Trophoblast cell (in vitro differentiated cells and primary cell): ENCODE data around the gene HPSE2.

Experiments used
- DNase-seq, 2 donors: peaks; one replicate each; pipeline ENCODE4 v3.0.0-alpha.2; 2016
- H2AFZ ChIP-seq: 2 replicates; pipeline ENCODE4 v1.6.1; 2013; ENCODE audit warnings: low read length, moderate library complexity, mild to moderate bottlenecking; ENCODE audit not compliant: insufficient read depth, poor library complexity
- H2AK5ac ChIP-seq: 2 replicates; pipeline ENCODE4 v1.6.1; 2013; ENCODE audit warnings: mild to moderate bottlenecking, low read length
- H2BK120ac ChIP-seq: 2 replicates; pipeline ENCODE4 v1.6.1; 2013; ENCODE audit warnings: low read length, mild to moderate bottlenecking, moderate library complexity; ENCODE audit not compliant: insufficient read depth, poor library complexity
- H2BK12ac ChIP-seq: 2 replicates; pipeline ENCODE4 v1.6.1; 2013; ENCODE audit warnings: mild to moderate bottlenecking, low read length, moderate library complexity
- H2BK5ac ChIP-seq: 2 replicates; pipeline ENCODE4 v1.6.1; 2013; ENCODE audit warnings: low read length, low read depth, moderate library complexity, mild to moderate bottlenecking; ENCODE audit not compliant: poor library complexity
- H3K14ac ChIP-seq: 2 replicates; pipeline ENCODE4 v1.6.1; 2013; ENCODE audit warnings: mild to moderate bottlenecking, low read length
- H3K18ac ChIP-seq: 2 replicates; pipeline ENCODE4 v1.6.1; 2013; ENCODE audit warnings: mild to moderate bottlenecking, low read length
- H3K23ac ChIP-seq: 2 replicates; pipeline ENCODE4 v1.6.1; 2013; ENCODE audit warnings: low read length
- H3K27ac ChIP-seq: 2 replicates; pipeline ENCODE4 v1.5.1; 2013; ENCODE audit warnings: low read depth, mild to moderate bottlenecking, inconsistent platforms, low read length, moderate library complexity
- H3K27me3 ChIP-seq: 2 replicates; pipeline ENCODE4 v1.6.1; 2013; ENCODE audit warnings: inconsistent platforms, mild to moderate bottlenecking, low read length, moderate library complexity; ENCODE audit not compliant: insufficient read depth
- H3K36me3 ChIP-seq, 2 experiments: 1 replicate in 1 of 2; 2 replicates in 1 of 2; pipeline ENCODE4 v1.6.1; 2013; ENCODE audit warnings: low read length in 2 of 2, mild to moderate bottlenecking in 2 of 2, moderate library complexity in 1 of 2; ENCODE audit not compliant: insufficient read depth in 2 of 2, control insufficient read depth in 1 of 2
- H3K4ac ChIP-seq: 2 replicates; pipeline ENCODE4 v1.6.1; 2013; ENCODE audit warnings: low read depth, mild to moderate bottlenecking, low read length, moderate library complexity
- H3K4me1 ChIP-seq, 2 experiments: 1 replicate in 1 of 2; 2 replicates in 1 of 2; pipeline ENCODE4 v1.6.1; 2013; ENCODE audit warnings: low read length in 2 of 2, mild to moderate bottlenecking in 2 of 2, moderate library complexity in 1 of 2; ENCODE audit not compliant: insufficient read depth in 2 of 2, control insufficient read depth in 1 of 2
- H3K4me2 ChIP-seq: 2 replicates; pipeline ENCODE4 v1.6.1; 2013; ENCODE audit warnings: inconsistent platforms, mild to moderate bottlenecking, low read length, moderate library complexity
- H3K4me3 ChIP-seq: 2 replicates; pipeline ENCODE4 v1.5.1; 2013; ENCODE audit warnings: mild to moderate bottlenecking, low read depth, low read length, inconsistent platforms
- H3K79me1 ChIP-seq: one replicate; pipeline ENCODE4 v1.6.1; 2013; ENCODE audit warnings: low read length
- H3K79me2 ChIP-seq: 2 replicates; pipeline ENCODE4 v1.6.1; 2013; ENCODE audit warnings: low read length, mild to moderate bottlenecking; ENCODE audit not compliant: control insufficient read depth, insufficient read depth, poor library complexity
- H3K9ac ChIP-seq: 2 replicates; pipeline ENCODE4 v1.6.1; 2013; ENCODE audit warnings: mild to moderate bottlenecking, low read length
- H3K9me3 ChIP-seq: 2 replicates; pipeline ENCODE4 v1.6.1; 2013; ENCODE audit warnings: low read depth, mild to moderate bottlenecking, control low read depth, inconsistent platforms, low read length; ENCODE audit not compliant: insufficient read depth
- H4K12ac ChIP-seq: 2 replicates; pipeline ENCODE4 v1.6.1; 2013; ENCODE audit warnings: low read depth, mild to moderate bottlenecking, low read length, moderate library complexity
- H4K8ac ChIP-seq: 2 replicates; pipeline ENCODE4 v1.6.1; 2013; ENCODE audit warnings: low read depth, mild to moderate bottlenecking, low read length, moderate library complexity
- H4K91ac ChIP-seq: one replicate; pipeline ENCODE4 v1.6.1; 2013; ENCODE audit warnings: low read depth, mild to moderate bottlenecking, low read length, moderate library complexity
- WGBS: extraction: QIAGEN DNeasy Blood & Tissue Kit; methylation state at CpG from one replicate; pipeline ENCODE4 v1.1.7; 2013; ENCODE audit warnings: missing lambda C conversion rate; ENCODE audit not compliant: insufficient read length, insufficient coverage; ENCODE audit errors: extremely low coverage; 5-methylcytosine and 5-hydroxymethylcytosine counted together

The HPSE2 gene

DNA sequence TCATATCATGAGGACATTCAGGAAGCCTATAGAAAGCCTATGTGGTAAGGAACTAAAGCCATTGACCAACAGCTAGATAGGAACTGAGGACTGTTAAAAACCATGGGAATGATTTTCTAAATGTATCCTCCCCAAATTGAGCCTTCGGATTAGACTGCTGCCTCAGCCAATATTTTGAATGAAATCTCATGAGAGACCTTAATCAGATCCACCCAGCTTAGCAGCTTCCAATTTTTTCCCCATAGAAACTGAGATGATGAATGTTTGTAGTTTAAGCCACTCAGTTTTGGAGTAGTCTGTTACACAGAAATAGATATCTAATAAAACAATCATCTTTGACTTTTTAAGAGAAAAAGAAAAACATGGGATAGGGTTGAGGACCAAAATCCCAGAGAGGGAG lies 292.0 kb downstream of the HPSE2 start:
- no peak overlapping the region for H2AFZ ChIP-seq
- H3K27ac ChIP-seq = no peak overlapping the region
- H3K18ac ChIP-seq = no peak overlapping the region
- no peak overlapping the region for H2AK5ac ChIP-seq
- no peak overlapping the region for H2BK5ac ChIP-seq
- no peak for DNase-seq
- no CpG with 5 or more reads among the region's 1 CpG for WGBS
- no peak overlapping the region for H3K23ac ChIP-seq
- H3K9me3 ChIP-seq = no peaks in the 10 kb centered on the region
- H4K12ac ChIP-seq = no peak overlapping the region
- no peaks in the 10 kb centered on the region for H3K79me2 ChIP-seq
- no peaks in the 10 kb centered on the region for H3K36me3 ChIP-seq
- no peak overlapping the region for H3K4me3 ChIP-seq
- H3K27me3 ChIP-seq = no peaks in the 10 kb centered on the region
- H3K4me1 ChIP-seq = no peaks in the 10 kb centered on the region
- no peak overlapping the region for H3K4me2 ChIP-seq
- H3K14ac ChIP-seq = no peak overlapping the region
- H3K79me1 ChIP-seq = no peaks in the 10 kb centered on the region
- no peak overlapping the region for H2BK12ac ChIP-seq
- H2BK120ac ChIP-seq = no peak overlapping the region
- no peak overlapping the region for H4K91ac ChIP-seq
- no peak overlapping the region for H3K4ac ChIP-seq
- H4K8ac ChIP-seq = no peak overlapping the region
- H3K9ac ChIP-seq = no peak overlapping the region

DNA sequence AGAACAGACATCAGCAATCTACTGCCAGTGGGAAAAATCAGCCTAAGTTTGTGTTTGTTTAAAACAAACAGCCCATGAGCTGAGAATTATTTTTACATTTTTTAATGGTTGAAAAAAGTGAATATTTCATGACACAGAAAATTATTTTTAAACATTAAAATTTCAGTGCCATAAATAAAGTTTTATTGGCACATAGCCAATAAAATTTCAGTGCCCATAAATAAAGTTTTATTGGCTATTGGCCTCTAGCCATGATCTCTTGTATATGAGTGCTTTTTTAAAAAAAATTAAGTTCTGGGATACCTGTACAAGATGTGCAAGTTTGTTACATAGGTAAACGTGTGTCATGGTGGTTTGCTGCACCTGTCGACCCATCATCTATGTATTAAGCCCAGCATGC lies 305.9 kb downstream of the HPSE2 start:
- no peaks in the 10 kb centered on the region for H3K79me2 ChIP-seq
- no peak overlapping the region for H4K91ac ChIP-seq
- H3K4me3 ChIP-seq = no peak overlapping the region
- no peak overlapping the region for H3K23ac ChIP-seq
- H2BK120ac ChIP-seq = no peak overlapping the region
- H3K27ac ChIP-seq = no peak overlapping the region
- no peak overlapping the region for H2BK5ac ChIP-seq
- H3K9ac ChIP-seq = no peak overlapping the region
- H3K9me3 ChIP-seq = no peaks in the 10 kb centered on the region
- no peaks in the 10 kb centered on the region for H3K79me1 ChIP-seq
- no peak overlapping the region for H3K18ac ChIP-seq
- H2AFZ ChIP-seq = no peak overlapping the region
- no peak overlapping the region for H3K14ac ChIP-seq
- no peak overlapping the region for H4K12ac ChIP-seq
- no peaks in the 10 kb centered on the region for H3K27me3 ChIP-seq
- H2AK5ac ChIP-seq = no peak overlapping the region
- no peak overlapping the region for H2BK12ac ChIP-seq
- H3K4me1 ChIP-seq = no peaks in the 10 kb centered on the region
- no peaks in the 10 kb centered on the region for H3K36me3 ChIP-seq
- WGBS = no CpG with 5 or more reads among the region's 2 CpGs
- DNase-seq = no peak
- H4K8ac ChIP-seq = no peak overlapping the region
- H3K4ac ChIP-seq = no peak overlapping the region
- no peak overlapping the region for H3K4me2 ChIP-seq

DNA sequence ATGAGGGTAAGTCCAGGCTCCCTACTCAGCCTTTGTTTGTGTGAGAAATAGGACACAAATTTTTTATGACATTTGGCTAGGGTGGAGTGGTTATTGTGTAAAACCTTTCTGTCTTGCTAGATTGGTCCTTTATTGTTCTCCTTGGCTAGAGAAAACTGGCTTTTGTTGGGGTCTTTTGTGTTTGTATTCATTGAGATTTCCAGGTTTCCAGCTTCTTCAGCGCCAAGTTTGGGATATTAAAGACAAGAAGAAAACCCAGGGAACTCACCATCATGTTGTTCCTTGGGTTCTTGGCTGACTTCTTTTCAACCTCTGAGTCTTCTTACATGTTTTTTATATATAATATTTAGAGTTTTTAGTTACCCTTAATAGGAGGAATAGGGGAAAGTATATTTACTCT lies 310.0 kb downstream of the HPSE2 start:
- no peaks in the 10 kb centered on the region for H3K36me3 ChIP-seq
- H2BK5ac ChIP-seq = no peak overlapping the region
- H3K14ac ChIP-seq = no peak overlapping the region
- WGBS = no CpG with 5 or more reads among the region's 1 CpG
- H3K18ac ChIP-seq = no peak overlapping the region
- H4K91ac ChIP-seq = no peak overlapping the region
- no peaks in the 10 kb centered on the region for H3K79me1 ChIP-seq
- no peak overlapping the region for H3K9ac ChIP-seq
- H3K4me3 ChIP-seq = no peak overlapping the region
- no peak for DNase-seq
- no peak overlapping the region for H2AFZ ChIP-seq
- no peaks in the 10 kb centered on the region for H3K9me3 ChIP-seq
- no peak overlapping the region for H2AK5ac ChIP-seq
- no peak overlapping the region for H2BK12ac ChIP-seq
- no peak overlapping the region for H3K4me2 ChIP-seq
- H3K4ac ChIP-seq = no peak overlapping the region
- no peak overlapping the region for H3K23ac ChIP-seq
- H3K79me2 ChIP-seq = no peaks in the 10 kb centered on the region
- no peak overlapping the region for H3K27ac ChIP-seq
- H3K27me3 ChIP-seq = no peaks in the 10 kb centered on the region
- no peak overlapping the region for H4K12ac ChIP-seq
- no peak overlapping the region for H2BK120ac ChIP-seq
- no peaks in the 10 kb centered on the region for H3K4me1 ChIP-seq
- no peak overlapping the region for H4K8ac ChIP-seq

DNA sequence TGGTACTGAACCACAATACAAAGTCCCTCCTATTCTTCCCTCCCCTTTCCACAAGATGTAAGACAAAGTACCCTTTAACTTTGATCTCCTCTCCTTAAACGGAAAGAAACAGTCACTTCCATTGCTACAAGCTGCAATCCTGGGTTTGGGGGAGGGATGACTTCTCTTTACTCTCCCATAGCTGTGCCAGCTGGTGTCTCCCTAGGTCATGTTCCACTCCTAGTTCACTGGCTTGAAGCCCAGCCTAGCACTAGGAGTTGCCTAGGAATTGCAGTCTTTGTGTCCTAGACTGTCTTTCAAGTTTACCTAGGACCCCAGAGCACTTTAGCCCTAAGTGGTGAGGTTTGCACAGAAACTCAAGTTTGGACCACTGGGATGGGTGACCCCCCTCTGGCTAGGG lies 311.1 kb downstream of the HPSE2 start:
- Histone ChIP-seq H4K8ac (no peak overlapping the region), H2BK120ac (no peak overlapping the region), H4K12ac (no peak overlapping the region), H3K4me3 (no peak overlapping the region), H2AK5ac (no peak overlapping the region), H3K9me3 (no peaks in the 10 kb centered on the region), H3K4me1 (no peaks in the 10 kb centered on the region), H2BK12ac (no peak overlapping the region), H3K36me3 (no peaks in the 10 kb centered on the region), H3K4me2 (no peak overlapping the region), H3K79me2 (no peaks in the 10 kb centered on the region), H2AFZ (no peak overlapping the region), H3K14ac (no peak overlapping the region), H3K27me3 (no peaks in the 10 kb centered on the region), H3K79me1 (no peaks in the 10 kb centered on the region), H3K18ac (no peak overlapping the region), H3K9ac (no peak overlapping the region), H3K4ac (no peak overlapping the region), H3K27ac (no peak overlapping the region), H4K91ac (no peak overlapping the region), H2BK5ac (no peak overlapping the region), H3K23ac (no peak overlapping the region)
- DNase-seq = no peak
- no CpG with 5 or more reads among the region's 1 CpG for WGBS
